Upper lobe of right lung (tissue), 1 donor: Measurements from ENCODE around the gene CBL. TPM values are rescaled to one million over a fixed set of nuclear protein-coding genes. Genes with fewer than 3 reads are reported as not detected.

Experiments used
- ATAC-seq: fragments of 200-7000 bp; cut with Tn5 transposase; one replicate; pipeline ENCODE4 v1.9.1; 2020; ENCODE audit warnings: mild to moderate bottlenecking, moderate library complexity
- DNase-seq: peaks from one replicate; pipeline ENCODE4 v3.0.0-alpha.2; 2020
- H3K27ac ChIP-seq: fragments of 200-600 bp; one replicate; pipeline ENCODE4 v1.8.0; 2022
- H3K27me3 ChIP-seq: fragments of 200-600 bp; one replicate; pipeline ENCODE4 v1.8.0; 2022; ENCODE audit warnings: mild to moderate bottlenecking
- H3K36me3 ChIP-seq: fragments of 200-600 bp; one replicate; pipeline ENCODE4 v1.8.0; 2022
- H3K4me1 ChIP-seq: fragments of 200-600 bp; one replicate; pipeline ENCODE4 v1.8.0; 2022
- H3K4me3 ChIP-seq: fragments of 200-600 bp; one replicate; pipeline ENCODE4 v1.8.0; 2022; ENCODE audit warnings: mild to moderate bottlenecking
- H3K9me3 ChIP-seq: fragments of 200-600 bp; one replicate; pipeline ENCODE4 v1.8.0; 2022
- CTCF ChIP-seq: fragments of 200-600 bp; IDR thresholded peaks from one replicate; pipeline ENCODE4 v1.8.0; 2022; ENCODE audit warnings: antibody characterized with exemption
- intact Hi-C: fragments of 100-400 bp; cut with DNase I; formaldehyde crosslinking; loops from one replicate; pipeline ENCODE4 v1.11.0; 2022
- total RNA-seq: library from RNA; stranded (reverse); fragmentation: NEBNext Ultra II Directional; extraction: Animal tissue kit (Norgen Biotek cat#: 25700); gene quantifications from one replicate; pipeline ENCODE4 v1.2.1, GENCODE V29; 2021
- donor health status: DM: no; HTN: yes; CAD: no; lungs with severe emphysema.

Gene CBL
- total RNA-seq, 1 donor from 2014 or later = 30.0 TPM

DNA sequence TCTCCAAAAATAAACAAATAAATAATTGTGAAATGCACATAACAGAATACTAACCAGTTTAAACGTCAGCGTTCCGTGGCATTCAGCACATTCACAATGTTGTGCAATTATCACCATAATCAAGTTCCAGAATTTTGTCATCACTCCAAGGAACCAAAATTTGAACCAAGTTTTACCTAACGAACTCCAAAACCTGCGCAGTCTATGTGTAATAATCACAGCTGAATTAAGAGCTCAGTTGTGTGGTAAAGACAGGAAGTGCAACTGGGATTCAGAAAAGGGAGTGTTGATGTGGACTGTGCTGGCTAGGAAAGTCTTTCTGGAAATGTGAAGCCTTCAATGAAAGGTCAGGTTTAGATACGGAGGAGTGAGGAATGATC, 116.2 kb downstream of the CBL start:
- Histone ChIP-seq H3K4me1 (peaks cover 20% of the 10 kb centered on the region), H3K36me3 (no peaks in the 10 kb centered on the region), H3K9me3 (no peaks in the 10 kb centered on the region), H3K27me3 (peaks cover 9% of the 10 kb centered on the region), H3K4me3 (no peak overlapping the region), H3K27ac (peak overlapping the region; percentile 87)
- DNase-seq (no peak), ATAC-seq (no peak)
- TF ChIP-seq CTCF = peak; percentile 15
- intact Hi-C loops = no loop called here

DNA sequence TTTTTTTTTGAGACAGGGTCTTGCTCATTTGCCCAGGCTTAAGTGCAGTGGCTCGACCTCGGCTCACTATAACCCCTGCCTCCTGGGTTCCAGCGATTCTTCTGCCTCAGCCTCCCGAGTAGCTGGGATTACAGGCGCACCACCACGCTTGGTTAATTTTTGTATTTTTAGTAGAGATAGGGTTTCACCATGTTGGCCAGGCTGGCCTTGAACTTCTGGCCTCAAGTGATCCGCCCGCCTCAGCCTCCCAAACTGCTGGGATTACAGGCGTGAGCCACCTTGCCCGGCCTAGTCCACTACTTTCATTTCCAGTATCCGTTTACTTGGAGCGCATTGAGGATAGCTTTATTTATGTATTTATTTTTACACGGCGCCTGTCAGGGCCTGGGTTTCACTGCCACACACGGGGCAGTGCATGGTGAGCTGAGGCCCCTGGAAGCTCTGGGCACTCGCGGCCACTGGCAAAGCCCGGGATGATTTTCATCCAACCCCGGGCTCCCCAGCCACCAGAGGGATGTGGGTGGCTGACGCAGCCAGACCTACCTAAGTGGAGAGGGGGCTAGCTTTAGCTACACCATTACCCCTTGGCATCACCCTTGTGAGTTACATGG, 116.9 kb downstream of the CBL start:
- TF ChIP-seq CTCF = no peak
- Histone ChIP-seq H3K4me1 (peaks cover 18% of the 10 kb centered on the region), H3K4me3 (no peak overlapping the region), H3K27ac (no peak overlapping the region), H3K9me3 (no peaks in the 10 kb centered on the region), H3K36me3 (no peaks in the 10 kb centered on the region), H3K27me3 (peaks cover 9% of the 10 kb centered on the region)
- no peak for DNase-seq
- intact Hi-C loops = no loop called here
- ATAC-seq = no peak

DNA sequence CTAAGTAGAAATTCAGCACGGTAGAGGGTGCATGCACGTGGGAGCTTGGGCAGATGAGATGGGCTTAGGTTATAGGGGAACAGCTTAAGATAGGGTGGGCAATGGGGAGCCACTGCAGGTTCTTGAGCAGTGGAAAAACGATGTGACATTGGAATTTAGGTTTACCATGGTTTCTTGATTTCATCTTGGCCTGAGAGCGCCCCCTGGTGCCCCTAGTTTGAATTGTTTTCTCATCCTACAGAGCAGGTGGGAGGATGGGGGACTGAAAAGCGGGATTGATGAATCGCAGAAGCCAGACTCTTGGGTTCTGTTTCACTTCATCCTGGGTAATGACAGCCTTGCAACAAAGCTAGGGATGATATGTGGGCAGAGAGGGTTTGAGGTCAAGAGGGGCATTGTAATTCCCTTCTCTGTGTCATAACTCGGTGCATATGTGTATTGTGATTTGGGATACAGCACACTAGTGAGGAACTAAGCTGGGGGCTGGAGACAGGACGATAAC, 117.4 kb downstream of the CBL start:
- H3K4me1 ChIP-seq = peaks cover 18% of the 10 kb centered on the region
- no peaks in the 10 kb centered on the region for H3K36me3 ChIP-seq
- H3K9me3 ChIP-seq = no peaks in the 10 kb centered on the region
- ATAC-seq (peak; percentile 47), DNase-seq (no peak)
- H3K4me3 ChIP-seq = no peak overlapping the region
- intact Hi-C loops = no loop called here
- TF ChIP-seq CTCF = peak; percentile 81
- H3K27me3 ChIP-seq = peaks cover 9% of the 10 kb centered on the region
- no peak overlapping the region for H3K27ac ChIP-seq

- intact Hi-C loops = no loop called here
- no peak overlapping the region for H3K4me3 ChIP-seq
- H3K36me3 ChIP-seq = no peaks in the 10 kb centered on the region
- no peaks in the 10 kb centered on the region for H3K9me3 ChIP-seq
- no peak overlapping the region for H3K27ac ChIP-seq
- peaks cover 15% of the 10 kb centered on the region for H3K4me1 ChIP-seq
- peaks cover 9% of the 10 kb centered on the region for H3K27me3 ChIP-seq
- no peak for ATAC-seq
- no peak for TF ChIP-seq CTCF
- DNase-seq = no peak
These were observed 118.0 kb downstream of the CBL start for GRCh38 chr11:119324189-119324588.

GRCh38 chr11:119329320-119329719, 123.2 kb downstream of the CBL start:
- no peaks in the 10 kb centered on the region for H3K4me1 ChIP-seq
- H3K9me3 ChIP-seq = no peaks in the 10 kb centered on the region
- TF ChIP-seq CTCF = no peak
- intact Hi-C loops = no loop called here
- no peak overlapping the region for H3K27ac ChIP-seq
- peaks cover 3% of the 10 kb centered on the region for H3K27me3 ChIP-seq
- H3K36me3 ChIP-seq = no peaks in the 10 kb centered on the region
- ATAC-seq (no peak), DNase-seq (no peak)
- no peak overlapping the region for H3K4me3 ChIP-seq

- Histone ChIP-seq H3K9me3 (no peaks in the 10 kb centered on the region), H3K27ac (no peak overlapping the region), H3K4me1 (peaks cover 6% of the 10 kb centered on the region), H3K4me3 (no peak overlapping the region), H3K27me3 (peaks cover 3% of the 10 kb centered on the region), H3K36me3 (no peaks in the 10 kb centered on the region)
- no peak for TF ChIP-seq CTCF
- DNase-seq = no peak
- intact Hi-C loops = no loop called here
- no peak for ATAC-seq
These were observed 124.1 kb downstream of the CBL start for GRCh38 chr11:119330237-119330636.
